Dedifferentiated amniotic fluid mesenchymal stem cell (primary cell): ENCODE results near the gene ECHS1.
"Not testable (repeated sequence)": the region's sequence is repeated elsewhere in the genome, so short reads cannot be mapped to it uniquely, and the experiment has no call there.

Source experiments
- DNase-seq: peaks from one replicate; pipeline ENCODE4 v3.0.0-alpha.2; 2016; ENCODE audit errors: extremely low spot score

Gene ECHS1

DNA sequence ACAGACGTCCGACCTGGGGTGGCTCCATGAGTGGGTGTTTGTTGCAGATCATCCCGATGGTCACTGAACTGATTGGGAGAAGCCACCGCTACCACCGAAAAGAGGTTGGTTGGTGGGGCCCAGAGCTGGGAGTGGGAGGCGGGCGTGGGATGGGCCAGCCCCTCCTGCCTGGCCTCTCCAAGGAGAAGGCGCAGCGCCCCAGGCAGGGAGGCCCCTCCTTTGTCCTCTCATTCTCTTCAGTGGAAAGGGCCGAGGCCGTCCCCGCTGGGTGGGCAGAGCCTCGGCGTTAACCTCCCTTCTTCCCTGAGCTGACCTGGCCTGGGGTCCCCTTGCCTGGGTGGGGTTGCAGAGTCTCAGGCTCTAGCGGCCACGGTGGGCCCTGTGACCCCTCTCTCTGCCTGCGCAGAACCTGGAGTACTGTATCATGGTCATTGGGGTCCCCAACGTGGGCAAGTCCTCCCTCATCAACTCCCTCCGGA lies 26.0 kb upstream of the ECHS1 start:
- DNase-seq = no peak

DNA sequence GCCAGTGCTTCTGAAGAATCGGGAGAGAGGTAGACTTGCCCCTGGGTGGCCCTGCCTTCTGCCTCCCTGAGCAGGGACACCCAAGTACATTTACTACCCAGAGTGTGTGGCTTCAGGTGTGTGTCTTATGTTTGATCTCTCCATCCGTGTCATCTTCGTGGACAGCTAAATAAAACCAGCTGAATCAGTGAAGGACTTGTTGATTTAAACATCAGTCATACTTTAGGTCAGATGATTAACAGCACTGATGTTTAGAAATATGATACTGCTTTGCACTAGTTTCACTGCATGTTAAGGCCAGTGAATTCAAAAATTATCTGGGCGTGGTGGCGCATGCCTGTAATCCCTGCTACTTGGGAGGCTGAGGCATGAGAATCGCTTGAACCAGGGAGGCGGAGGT lies 24.8 kb upstream of the ECHS1 start:
- DNase-seq = no peak

DNA sequence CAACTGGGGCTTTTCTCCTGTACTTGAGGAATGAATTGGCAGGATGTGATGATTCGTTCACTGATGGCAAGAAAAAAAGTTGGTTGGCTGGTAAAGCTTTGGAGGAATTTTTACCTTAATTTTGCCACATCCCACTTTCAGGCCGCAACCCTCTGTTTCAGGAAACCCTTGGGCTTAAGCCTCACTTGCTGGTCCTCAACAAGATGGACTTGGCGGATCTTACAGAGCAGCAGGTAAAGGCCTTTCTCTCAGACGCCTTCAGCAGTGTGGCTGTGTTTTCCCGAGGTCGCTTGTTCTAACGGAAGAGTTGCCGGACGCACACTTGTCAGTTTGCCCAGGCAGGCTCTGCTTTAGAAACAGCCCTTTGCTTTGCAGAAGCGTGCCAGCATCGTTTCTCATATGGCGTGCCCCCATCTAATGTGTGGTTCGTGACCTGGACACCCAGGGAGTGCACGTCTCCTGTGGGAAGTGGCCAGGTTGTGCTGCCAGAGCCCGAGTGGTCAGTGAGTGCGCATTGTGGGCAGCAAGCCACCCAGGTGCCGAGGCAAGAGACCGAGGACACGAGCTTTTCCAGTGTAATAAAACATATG lies 23.0 kb upstream of the ECHS1 start:
- no peak for DNase-seq

DNA sequence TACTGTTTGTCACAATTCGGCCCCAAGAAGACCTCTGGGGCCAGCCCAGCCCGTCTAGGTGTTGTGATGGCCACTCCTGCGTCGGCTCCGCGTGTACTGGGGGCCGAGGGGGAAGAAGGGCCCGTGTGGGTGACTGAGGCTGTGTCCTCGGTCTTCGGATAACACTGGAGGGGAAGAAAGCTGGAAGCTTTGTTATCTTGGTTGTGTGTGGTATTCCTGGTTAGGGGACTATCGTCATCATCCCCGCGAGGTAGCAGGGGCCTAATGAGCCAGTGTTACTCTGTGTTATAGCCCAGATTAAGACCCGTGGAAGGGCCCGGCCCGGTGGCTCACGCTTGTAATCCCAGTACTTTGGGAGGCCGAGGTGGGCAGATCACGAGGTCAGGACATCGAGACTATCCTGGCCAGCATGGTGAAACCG lies 21.7 kb upstream of the ECHS1 start:
- DNase-seq = no peak

DNA sequence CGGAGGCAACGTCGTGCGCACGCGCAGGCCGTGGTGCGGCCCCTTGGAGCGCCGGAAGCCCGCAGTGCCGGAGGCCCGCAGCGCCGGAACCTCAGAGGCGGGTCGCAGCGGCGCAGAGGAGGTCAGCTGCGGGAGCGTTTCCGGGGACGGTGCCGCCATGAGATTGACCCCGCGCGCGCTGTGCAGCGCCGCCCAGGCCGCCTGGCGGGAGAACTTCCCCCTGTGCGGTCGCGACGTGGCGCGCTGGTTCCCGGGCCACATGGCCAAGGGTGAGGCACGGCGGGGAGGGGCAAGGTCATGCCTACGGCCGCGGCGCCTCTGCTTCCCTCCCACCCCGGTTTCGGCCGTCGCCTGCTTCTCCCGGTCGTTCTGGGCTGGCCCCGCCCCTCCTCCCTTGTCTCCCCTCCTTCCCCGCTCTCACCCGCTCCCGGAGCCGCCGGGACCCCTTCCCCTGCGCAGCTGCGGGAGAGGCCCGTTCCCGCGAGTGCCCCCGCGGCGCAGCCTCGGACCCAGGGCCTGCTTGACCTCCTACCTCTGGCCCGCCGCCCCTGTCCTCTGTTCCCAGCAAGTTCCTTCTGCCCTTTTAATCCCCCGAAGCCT lies 21.0 kb upstream of the ECHS1 start, which contains the start of gene MTG1:
Gene MTG1 (plus strand): TSS at position 94 of the 600 bp plus-strand sequence. CDS start 64 bp downstream, at position 158.
- peak; percentile 89 for DNase-seq

DNA sequence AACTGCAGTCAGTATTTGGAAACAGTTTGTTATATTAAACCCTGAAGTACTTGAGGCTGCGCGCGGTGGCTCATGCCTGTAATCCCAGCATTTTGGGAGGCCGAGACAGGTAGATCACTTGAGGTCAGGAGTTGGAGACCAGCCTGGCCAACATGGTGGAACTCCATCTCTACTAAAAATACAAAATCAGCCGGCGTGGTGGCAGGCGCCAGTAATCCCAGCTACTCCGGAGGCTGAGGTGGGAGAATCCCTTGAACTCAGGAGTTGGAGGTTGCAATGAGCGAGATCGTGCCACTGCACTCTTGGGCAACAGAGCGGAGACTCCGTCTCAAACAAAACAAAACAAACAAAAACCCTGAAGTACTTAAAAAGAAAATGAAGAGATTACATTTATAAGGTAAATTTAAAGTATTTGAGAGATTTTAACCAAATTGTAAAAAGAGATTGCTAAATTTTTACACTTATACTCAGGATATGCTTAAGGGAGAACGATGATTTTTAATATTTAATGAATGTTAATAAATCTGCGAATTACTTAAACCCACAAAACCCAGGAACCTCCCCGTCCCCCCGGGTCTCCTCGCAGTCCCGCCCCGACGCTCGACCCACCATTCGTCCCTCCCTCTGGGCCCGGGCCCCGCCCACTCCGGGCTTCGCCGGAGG lies 20.4 kb upstream of the ECHS1 start:
- DNase-seq = no peak

DNA sequence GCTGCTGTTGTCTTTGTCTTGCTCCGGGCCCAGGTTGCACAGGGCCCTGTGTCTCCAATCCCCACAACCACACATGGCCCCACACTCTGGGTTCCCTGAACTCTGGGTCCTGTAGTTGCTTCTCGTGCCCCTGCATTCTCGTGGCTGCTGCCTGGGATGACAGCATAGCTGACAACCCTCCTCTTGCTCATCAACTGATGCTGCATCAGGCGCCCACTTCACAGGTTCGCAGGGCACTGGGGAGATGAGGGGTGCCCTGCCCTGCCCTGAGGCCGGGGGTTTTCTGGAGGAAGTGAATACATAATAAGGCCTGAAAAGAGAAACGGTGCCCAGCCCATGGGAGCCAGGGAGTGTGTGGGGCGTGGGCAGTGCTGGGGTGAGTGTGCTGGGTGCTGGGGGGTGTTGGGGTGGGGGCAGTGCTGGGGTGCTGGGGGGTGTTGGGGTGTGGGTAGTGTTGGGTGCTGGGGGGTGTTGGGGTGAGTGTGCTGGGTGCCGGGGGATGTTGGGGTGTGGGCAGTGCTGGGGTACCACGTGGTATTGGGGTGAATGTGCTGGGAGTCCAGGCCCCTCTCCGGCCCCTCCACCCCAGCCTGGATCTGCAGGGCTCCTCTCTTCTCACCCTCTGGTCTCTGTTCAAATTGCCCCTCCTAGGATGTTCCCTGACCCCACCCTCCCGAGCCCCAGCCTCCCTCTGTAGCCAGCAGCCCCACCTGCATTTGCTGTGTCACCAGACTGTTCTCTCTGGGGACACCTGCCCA lies 18.8 kb upstream of the ECHS1 start:
- DNase-seq = no peak

DNA sequence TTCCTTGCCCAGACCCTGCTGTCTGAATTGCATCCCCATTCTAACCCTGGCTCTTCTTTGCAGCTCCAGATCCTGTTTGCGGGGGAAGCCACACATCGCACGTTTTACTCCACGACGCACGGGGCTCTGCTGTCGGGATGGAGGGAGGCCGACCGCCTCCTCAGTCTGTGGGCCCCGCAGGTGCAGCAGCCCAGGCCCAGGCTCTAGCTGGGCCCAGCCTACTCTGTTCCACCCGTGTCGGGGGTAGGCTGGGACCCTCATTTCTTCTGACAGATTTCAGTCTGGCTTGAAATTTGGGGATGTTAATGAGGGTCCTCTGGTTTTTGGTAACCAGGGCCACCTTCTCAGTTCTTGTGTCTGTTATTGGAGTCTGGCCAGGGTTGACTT lies 18.1 kb upstream of the ECHS1 start:
- DNase-seq = no peak

DNA sequence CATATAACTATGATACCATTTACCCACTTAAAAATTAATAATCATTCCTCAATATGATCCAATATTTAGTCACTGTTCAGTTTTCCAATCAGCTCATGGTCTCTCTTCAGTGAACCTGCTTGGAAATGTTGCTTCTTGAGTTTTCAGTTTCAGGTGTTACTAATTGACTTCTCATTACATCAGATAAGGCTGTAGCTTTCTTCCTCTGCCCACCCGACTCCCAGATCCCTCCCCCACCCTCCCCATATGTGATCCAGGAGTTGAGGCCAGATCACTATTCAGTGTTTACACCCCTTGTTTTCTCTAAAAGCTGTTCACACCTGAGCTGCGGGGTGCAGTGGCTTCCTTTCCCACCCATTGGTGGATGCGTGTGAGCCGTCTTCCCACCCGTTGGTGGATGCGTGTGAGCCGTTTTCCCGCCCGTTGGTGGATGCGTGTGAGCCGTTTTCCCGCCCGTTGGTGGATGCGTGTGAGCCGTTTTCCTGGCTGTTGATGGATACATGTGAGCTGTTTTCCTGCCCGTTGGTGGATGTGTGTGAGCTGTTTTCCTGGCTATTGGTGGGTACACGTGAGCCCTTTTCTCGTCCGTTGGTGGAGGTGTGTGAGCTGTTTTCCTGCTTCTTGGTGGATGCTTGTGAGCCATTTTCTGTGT lies 17.6 kb upstream of the ECHS1 start:
- no peak for DNase-seq

DNA sequence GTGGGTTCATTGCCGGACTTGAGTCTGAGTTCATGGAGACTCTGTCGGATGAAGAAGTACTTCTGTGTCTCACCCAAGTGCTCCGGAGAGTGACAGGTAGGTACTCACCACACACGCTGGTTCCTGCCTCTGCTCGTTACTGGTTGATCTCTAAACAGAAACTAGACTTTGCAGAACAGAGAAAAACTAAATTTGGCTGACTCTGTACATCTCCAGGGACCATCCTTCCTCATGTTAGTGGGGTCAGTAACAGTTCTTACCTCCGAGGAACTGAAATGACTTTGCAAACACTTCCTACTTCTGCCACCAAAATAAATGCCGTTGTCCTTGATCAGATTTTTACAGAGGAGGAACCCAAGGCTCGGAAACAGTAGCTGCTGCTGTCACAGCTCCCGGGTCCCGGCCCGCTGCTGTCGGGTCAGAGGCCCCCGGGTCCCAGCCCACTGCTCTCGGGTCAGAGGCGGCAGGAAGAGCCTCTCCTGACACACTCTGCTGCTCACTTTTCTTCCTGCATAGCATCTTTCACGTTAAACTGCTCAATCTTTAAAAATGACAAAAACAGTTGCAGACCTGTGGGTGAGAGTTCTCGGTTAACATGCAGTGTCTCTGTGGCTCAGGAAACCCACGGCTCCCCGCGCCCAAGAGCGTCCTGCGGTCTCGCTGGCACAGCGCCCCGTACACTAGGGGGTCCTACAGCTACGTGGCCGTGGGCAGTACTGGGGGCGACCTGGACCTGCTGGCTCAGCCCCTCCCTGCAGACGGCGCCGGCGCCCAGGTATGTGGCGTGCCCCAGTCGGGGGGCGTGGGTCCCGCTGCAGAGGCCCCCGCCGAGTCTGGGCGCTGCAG lies 16.0 kb upstream of the ECHS1 start:
- no peak for DNase-seq

DNA sequence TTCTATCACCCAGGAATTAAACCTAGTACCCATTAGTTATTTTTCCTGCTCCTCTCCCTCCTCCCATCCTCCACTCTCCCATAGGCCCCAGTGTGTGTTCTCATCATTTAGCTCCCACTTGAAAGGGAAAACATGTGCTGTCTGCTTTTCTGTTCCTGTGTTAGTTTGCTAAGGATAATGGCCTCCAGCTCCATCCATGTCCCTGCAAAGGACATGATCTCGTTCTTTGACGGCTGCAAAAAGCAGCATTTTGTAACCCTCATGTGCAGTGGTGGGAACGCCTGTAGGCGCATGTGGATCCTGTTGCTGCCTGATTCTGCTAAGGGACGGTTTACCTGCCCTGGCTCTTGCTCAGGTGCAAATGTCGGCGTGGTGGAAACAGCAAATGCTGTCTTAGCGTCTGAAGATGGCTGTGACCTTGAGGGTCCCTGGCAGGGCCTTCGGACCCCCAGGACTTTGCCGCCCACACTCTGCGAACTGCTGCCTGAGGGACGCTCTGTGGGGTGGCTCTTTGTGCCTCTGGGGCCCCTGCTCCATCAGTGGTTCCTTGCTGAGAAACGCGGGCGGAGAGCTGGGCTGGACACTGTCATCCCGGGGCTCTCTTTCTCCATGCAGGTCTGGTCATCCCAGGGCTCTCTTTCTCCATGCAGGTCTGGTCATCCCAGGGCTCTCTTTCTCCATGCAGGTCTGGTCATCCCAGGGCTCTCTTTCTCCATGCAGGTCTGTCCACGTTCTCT lies 15.2 kb upstream of the ECHS1 start:
- DNase-seq = no peak

DNA sequence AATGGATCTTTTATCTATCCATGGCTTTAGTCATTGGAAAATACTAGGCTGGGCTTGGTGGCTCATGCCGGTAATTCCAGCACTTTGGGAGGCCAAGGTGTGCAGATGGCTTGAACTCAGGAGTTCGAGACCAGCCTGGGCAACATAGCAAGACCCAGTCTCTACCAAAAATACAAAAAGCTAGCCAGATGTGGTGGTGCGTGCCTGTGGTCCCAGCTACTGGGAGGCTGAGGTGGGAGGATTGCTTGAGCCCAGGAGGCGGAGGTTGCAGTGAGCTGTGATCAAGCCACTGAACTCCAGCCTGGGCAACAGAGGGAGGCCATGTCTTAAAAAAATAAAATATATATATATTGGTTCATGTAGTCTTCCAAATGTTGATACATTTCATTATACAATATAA lies 13.8 kb upstream of the ECHS1 start:
- DNase-seq = not testable (repeated sequence)

DNA sequence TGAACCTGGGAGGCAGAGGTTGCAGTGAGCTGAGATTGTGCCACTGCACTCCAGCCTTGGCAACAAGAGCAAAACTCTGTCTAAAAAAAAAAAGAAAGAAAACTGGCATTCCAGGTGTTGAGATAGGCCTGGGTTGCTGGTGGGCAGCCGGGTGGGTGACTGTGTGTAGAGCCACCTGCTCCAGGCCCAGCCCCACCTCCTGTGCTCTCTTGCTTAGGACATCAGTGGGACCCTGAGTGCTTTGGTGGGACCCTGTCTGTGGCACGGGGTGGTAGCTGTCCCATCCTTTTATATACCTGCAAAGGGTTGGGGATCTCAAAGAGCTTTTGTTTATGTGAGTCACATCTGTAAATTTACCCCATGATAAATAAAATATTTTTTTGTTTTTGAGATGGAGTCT lies 12.1 kb upstream of the ECHS1 start:
- DNase-seq = no peak

DNA sequence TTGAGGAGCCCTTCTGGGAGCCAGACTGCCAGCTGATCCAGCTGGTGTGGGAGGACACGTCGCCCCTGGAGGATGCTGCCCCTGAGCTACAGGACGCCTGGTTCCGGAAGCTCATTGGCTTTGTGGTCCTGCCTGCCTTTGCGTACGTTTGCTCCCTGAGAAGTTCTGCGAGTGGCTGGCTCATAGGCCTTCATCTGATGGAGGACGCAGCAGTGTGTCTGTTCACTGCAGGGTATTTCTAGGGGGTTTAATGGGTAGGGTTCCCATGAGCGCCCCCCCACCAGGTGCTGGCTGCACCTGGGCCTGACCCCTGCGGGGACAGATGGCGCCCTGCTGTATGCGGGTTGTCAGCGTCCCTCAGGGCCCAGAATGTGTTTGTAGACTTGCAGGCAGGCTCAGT lies 10.9 kb upstream of the ECHS1 start:
- DNase-seq = no peak

DNA sequence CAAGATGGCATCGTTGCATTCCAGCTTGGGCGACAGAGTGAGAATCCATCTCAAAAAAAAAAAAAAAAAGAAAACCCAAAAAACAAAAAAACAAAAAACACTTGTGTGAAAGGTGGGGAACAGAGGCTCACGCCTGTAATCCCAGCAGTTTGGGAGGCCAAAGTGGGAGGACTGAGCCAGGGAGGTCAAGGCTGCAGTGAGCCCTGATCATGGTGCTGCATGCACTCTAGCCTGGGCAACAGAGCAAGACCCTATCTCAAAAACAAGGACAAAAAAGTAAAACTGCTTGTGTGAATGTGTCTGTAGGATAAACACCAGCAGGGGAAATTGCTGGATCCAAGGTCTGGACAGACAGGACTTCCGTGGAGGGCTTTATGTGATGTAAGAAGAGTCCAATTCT lies 10.4 kb upstream of the ECHS1 start:
- DNase-seq = no peak

DNA sequence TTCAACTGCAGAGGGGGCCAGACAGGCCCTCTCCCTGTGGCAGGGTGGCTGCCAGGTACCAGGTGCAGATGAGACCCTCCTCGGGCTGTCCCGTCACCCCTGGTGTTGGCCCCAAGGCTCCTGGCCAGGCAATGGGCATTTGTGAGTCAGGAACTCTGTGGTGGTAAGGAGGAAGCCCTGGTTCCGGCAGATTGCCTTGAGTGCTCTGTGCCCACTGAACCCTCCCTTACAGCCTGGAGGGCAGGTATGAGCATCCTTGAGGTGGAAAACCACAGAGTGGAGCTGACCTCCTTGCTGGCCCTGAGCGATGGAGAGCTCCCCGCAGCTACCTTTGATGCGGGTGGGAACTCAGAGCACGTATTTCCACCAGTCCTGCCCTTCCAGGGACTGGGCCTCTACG lies 7.9 kb upstream of the ECHS1 start:
- no peak for DNase-seq

DNA sequence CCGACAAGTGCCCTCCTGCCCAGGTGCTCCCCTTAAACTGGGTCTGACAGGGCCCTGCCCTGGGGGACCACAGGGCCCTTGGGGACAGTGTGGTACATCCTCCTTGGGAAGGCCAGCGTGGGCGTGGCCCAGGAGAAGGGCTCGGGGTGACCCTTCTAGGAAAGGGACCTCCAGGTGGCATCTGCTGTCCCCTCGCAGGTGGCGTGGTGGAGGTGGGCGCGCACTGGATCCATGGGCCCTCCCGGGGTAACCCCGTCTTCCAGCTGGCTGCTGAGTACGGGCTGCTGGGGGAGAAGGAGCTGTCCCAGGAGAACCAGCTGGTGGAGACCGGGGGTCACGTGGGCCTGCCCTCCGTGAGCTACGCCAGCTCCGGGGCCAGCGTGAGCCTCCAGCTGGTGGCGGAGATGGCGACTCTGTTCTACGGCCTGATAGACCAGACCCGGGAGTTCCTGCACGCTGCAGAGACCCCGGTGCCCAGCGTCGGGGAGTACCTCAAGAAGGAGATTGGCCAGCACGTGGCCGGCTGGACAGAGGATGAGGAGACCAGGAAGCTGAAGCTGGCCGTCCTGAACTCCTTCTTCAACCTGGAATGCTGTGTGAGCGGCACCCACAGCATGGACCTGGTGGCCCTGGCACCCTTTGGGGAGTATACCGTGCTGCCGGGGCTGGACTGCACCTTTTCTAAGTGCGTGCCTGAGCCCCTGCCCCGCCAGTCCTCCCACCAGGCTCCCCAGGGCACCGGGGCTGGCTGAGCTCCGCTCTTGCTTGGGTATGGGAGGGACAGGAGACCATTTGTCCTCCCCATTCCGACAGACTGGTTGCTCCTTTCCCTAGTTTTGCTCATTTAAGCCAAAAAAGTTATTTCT lies 6.9 kb upstream of the ECHS1 start:
- no peak for DNase-seq

DNA sequence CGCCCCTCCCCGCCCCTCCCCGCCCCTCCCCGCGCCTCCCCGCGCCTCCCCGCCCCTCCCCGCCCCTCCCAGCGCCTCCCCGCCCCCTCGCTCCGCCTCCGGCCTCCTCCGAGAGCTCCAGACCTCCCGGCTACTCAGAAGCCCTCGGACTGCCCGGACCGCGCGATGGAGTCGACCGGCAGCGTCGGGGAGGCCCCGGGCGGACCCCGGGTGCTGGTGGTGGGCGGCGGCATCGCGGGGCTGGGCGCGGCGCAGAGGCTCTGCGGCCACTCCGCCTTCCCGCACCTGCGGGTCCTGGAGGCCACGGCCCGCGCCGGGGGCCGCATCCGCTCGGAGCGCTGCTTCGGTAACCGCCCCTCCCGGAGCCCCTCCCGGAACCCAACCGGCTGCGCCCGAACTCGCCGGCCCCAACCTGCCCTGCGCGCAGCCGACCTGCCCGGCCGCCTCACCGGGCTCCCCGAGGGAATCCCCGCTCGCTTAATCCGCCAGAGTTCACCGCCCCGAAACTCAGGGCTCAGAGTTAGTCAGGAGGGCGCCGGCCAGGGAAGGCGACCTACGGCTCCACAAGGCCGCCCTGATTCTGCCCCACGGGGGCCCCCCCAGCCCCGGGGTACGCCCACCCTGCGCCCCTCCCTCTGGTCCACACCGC lies 6.1 kb upstream of the ECHS1 start, which contains the start of gene PAOX:
Gene PAOX (plus strand): TSS at position 111 of the 649 bp plus-strand sequence. CDS start 55 bp downstream, at position 166.
- DNase-seq = no peak
